Esophagus muscularis mucosa (tissue), 2 donors: ENCODE results near the gene ZNF557.

ENCODE experiments used
- POLR2A ChIP-seq: fragments of 450-650 bp; IDR thresholded peaks from one replicate; pipeline ENCODE4 v1.6.1; 2017; ENCODE audit warnings: antibody characterized with exemption, moderate library complexity, mild to moderate bottlenecking, low read depth
- POLR2AphosphoS5 ChIP-seq, 2 donors: sonication (generic); formaldehyde crosslinking; IDR thresholded peaks; one replicate each; pipeline ENCODE4 v1.6.1; 2017; ENCODE audit warnings: antibody characterized with exemption in 2 of 2

- no peak for TF ChIP-seq POLR2AphosphoS5 (IDR thresholded peaks at IDR 0.05)
- no peak for TF ChIP-seq POLR2A
Measured at GRCh38 chr19:7112675-7113074, 43.2 kb downstream of the ZNF557 start.
